ENCODE results near the gene RMRP.

DNA sequence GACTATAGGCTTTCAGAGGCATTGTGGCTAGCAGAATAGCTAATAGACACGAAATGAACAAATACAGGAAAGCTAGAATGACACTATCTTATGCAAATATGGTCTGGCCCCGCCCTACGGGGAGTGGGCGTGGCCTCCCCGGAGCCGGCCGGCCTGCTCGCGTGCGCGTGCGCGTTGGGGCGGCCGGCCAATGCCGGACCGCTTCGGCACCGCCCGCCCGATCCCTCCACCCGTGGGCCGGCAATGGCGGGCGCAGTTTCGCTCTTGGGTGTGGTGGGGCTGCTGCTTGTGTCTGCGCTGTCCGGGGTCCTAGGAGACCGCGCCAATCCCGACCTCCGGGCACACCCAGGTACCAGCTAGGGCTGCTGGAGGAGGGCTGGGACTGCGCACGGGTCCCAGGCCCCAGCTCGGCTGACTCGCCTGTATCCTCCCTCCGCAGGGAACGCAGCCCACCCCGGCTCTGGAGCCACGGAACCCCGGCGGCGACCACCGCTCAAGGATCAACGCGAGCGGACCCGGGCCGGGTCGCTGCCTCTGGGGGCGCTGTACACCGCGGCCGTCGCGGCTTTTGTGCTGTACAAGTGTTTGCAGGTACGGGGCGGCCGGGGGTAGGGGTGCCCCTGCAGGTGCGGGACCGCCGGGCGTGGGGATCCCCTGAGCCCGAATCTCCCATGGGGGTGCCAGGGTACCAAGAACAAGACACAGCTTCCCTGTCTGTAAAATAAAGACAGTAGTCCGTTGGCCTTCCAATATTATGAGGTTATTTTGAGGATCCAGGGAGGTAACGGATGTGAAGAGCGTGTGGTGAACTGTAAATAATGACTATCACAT, 533 bp upstream of the RMRP start, which contains the start of gene CCDC107:
- TF ChIP-seq, protein P1, sequence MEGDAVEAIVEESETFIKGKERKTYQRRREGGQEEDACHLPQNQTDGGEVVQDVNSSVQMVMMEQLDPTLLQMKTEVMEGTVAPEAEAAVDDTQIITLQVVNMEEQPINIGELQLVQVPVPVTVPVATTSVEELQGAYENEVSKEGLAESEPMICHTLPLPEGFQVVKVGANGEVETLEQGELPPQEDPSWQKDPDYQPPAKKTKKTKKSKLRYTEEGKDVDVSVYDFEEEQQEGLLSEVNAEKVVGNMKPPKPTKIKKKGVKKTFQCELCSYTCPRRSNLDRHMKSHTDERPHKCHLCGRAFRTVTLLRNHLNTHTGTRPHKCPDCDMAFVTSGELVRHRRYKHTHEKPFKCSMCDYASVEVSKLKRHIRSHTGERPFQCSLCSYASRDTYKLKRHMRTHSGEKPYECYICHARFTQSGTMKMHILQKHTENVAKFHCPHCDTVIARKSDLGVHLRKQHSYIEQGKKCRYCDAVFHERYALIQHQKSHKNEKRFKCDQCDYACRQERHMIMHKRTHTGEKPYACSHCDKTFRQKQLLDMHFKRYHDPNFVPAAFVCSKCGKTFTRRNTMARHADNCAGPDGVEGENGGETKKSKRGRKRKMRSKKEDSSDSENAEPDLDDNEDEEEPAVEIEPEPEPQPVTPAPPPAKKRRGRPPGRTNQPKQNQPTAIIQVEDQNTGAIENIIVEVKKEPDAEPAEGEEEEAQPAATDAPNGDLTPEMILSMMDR (IDR thresholded peaks at IDR 0.05; ENCODE audit: low read depth, low read length) = peak; percentile 56
- TF ChIP-seq POLR2A (IDR thresholded peaks at IDR 0.05; ENCODE audit: extremely low read depth, insufficient read length) = peak; percentile 61
- TF ChIP-seq, protein P2, sequence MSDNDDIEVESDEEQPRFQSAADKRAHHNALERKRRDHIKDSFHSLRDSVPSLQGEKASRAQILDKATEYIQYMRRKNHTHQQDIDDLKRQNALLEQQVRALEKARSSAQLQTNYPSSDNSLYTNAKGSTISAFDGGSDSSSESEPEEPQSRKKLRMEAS (IDR thresholded peaks at IDR 0.05; ENCODE audit: low read depth, low read length) = no peak; the same call in 1 of the 2 replicates
- TF ChIP-seq MYC (IDR thresholded peaks at IDR 0.05; ENCODE audit: low read depth, low read length) = no peak
